Measurements from ENCODE around the gene ANKRD55.

The ANKRD55 gene

DNA sequence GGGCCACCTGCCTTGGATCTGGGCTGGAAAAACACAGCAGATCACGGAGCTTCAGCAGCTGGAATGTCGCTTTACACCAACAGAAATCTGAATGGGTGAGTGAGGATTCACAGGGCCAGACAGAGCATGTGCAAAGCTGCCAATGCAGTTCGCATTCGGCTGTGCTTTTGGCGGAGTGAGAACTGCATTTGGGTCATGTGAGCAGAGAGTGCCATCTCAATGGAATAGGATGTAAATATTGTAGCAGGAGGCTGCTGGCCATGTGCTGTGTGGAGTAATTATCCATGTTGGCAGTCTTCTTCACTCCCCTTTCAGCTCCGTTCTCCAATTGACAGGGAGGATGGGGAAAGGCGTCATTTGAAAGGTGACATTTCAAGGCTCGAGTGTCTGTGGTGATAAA lies at the start of gene ANKRD55:
ANKRD55 (minus strand) TSS at position 101 of the 400 bp plus-strand sequence. CDS start 417 bp downstream, outside the sequence.
- Histone ChIP-seq H3K9ac (ENCODE audit: low read length) (no peak within 1 kb of the TSS), H3K27me3 (ENCODE audit: control insufficient read depth in 1 of 2, insufficient read depth in 2 of 2, low read length in 2 of 2) (peaks cover 0 to 5% of the 10 kb centered on the region in 2 donors)

DNA sequence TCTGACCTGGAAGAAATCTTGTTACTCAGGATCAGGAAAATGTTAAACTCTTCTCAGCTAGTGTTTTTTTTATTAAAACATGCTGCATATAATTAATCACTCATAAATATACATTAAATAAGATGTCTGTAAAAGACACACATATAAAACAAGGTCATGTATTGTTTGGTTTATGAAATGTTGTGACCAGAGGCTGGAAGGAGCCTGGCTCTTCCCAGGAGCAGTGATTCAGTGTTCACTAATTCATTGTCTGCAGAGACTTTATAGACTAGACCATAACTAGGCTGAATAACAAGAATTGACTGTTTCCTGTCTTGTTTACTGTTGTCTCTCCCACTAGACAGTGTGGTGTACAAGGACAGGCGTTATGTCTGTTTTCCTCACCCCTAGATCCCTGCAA lies 49.1 kb upstream of the ANKRD55 start:
- no peak overlapping the region for H3K4me3 ChIP-seq (ENCODE audit: low read depth in 1 of 2, low read length in 2 of 2)
- peaks cover 25% of the 10 kb centered on the region for H3K4me1 ChIP-seq (ENCODE audit: insufficient read depth, low read length)
- H3K9me3 ChIP-seq (ENCODE audit: low read length) = no peaks in the 10 kb centered on the region
- H3K9ac ChIP-seq (ENCODE audit: low read length) = no peak overlapping the region
- no peak overlapping the region for H3K27ac ChIP-seq (ENCODE audit: low read depth, low read length)
- H3K27me3 ChIP-seq (ENCODE audit: control insufficient read depth in 1 of 2, insufficient read depth in 2 of 2, low read length in 2 of 2) = no peaks in the 10 kb centered on the region
- H3K36me3 ChIP-seq (ENCODE audit: insufficient read depth, low read length) = no peaks in the 10 kb centered on the region

More for the DNA sequence above, at the start of gene ANKRD55:
- no peak within 1 kb of the TSS for H3K27ac ChIP-seq (ENCODE audit: low read depth, low read length)
- H3K4me1 ChIP-seq (ENCODE audit: insufficient read depth, low read length) = no peaks in the 10 kb centered on the region
- no peak within 1 kb of the TSS for H3K4me3 ChIP-seq (ENCODE audit: low read depth in 1 of 2, low read length in 2 of 2)
- no peaks in the 10 kb centered on the region for H3K9me3 ChIP-seq (ENCODE audit: low read length)
- H3K36me3 ChIP-seq (ENCODE audit: insufficient read depth, low read length) = no peaks in the 10 kb centered on the region

DNA sequence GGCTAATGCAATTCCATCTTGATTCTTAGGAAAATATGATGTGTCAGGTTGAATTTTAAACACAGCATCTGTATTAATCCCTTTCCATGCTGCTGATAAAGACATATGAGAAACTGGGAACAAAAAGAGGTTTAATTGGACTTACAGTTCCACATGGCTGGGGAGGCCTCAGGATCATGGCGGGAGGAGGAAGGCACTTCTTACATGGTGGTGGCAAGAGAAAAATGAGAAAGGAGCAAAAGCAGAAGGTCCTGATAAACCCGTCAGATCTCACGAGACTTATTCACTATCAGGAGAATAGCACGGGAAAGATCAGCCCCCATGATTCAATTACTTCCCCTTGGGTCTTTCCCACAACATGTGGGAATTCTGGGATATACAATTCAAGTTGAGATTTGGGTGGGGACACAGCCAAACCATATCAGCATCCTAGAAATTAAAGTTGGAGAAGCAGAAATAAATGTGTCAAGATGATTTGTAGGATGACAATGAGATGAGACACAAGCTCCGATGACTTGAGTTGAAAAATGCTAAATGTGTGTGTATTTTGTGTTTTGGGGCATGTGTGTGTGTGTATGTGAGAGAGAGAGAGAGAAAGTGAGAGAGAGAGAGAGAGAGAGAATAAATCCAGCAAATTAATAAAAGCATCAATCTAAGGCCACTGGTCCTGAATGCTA lies 48.5 kb upstream of the ANKRD55 start:
- no peaks in the 10 kb centered on the region for H3K36me3 ChIP-seq (ENCODE audit: insufficient read depth, low read length)
- no peaks in the 10 kb centered on the region for H3K9me3 ChIP-seq (ENCODE audit: low read length)
- H3K27me3 ChIP-seq (ENCODE audit: control insufficient read depth in 1 of 2, insufficient read depth in 2 of 2, low read length in 2 of 2) = no peaks in the 10 kb centered on the region
- peaks cover 25% of the 10 kb centered on the region for H3K4me1 ChIP-seq (ENCODE audit: insufficient read depth, low read length)
- no peak overlapping the region for H3K4me3 ChIP-seq (ENCODE audit: low read depth in 1 of 2, low read length in 2 of 2)
- no peak overlapping the region for H3K9ac ChIP-seq (ENCODE audit: low read length)
- H3K27ac ChIP-seq (ENCODE audit: low read depth, low read length) = no peak overlapping the region

DNA sequence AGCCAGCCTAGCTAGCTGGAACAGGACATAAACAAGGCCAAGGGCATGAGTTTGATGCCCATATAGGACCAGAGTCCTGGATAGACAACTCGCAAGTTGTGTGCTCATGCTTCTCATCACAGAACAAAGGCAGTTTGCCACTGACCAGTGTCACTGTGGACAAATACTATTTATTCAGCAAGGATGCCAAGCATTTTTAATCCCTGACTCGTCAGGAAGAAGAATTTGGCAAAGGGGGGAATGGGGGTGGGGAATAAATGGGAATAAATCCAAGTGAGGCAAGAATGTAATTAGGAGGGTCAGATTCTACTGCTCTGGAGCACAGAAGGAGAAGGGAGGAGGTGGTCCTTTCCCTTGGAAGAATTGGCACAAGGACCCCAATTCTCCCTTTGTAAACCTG lies 46.8 kb upstream of the ANKRD55 start:
- no peak overlapping the region for H3K27ac ChIP-seq (ENCODE audit: low read depth, low read length)
- no peaks in the 10 kb centered on the region for H3K36me3 ChIP-seq (ENCODE audit: insufficient read depth, low read length)
- no peak overlapping the region for H3K4me3 ChIP-seq (ENCODE audit: low read depth in 1 of 2, low read length in 2 of 2)
- no peaks in the 10 kb centered on the region for H3K9me3 ChIP-seq (ENCODE audit: low read length)
- H3K9ac ChIP-seq (ENCODE audit: low read length) = no peak overlapping the region
- H3K4me1 ChIP-seq (ENCODE audit: insufficient read depth, low read length) = peaks cover 25% of the 10 kb centered on the region
- no peaks in the 10 kb centered on the region for H3K27me3 ChIP-seq (ENCODE audit: control insufficient read depth in 1 of 2, insufficient read depth in 2 of 2, low read length in 2 of 2)

DNA sequence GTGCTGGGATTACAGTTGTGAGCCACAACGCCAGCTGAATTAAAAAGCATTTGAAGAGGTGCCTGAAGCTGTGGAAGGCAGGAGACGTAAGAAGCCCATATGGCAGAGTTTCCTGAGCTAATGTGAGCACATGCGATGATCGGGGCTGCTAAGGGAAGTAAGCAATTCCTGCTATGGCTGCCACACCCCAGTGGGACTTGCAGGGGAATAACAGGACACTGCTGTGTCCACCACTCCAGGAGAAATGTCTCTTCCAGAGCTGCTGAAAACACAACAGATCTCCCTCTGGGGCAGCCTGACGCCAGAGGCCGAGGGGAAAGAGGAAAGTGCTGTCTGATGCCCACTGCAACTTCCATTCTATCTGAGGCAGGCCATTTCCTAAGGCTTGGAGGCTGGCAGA lies 46.2 kb upstream of the ANKRD55 start:
- peaks cover 25% of the 10 kb centered on the region for H3K4me1 ChIP-seq (ENCODE audit: insufficient read depth, low read length)
- no peaks in the 10 kb centered on the region for H3K27me3 ChIP-seq (ENCODE audit: control insufficient read depth in 1 of 2, insufficient read depth in 2 of 2, low read length in 2 of 2)
- H3K9ac ChIP-seq (ENCODE audit: low read length) = no peak overlapping the region
- no peak overlapping the region for H3K4me3 ChIP-seq (ENCODE audit: low read depth in 1 of 2, low read length in 2 of 2)
- no peaks in the 10 kb centered on the region for H3K9me3 ChIP-seq (ENCODE audit: low read length)
- H3K27ac ChIP-seq (ENCODE audit: low read depth, low read length) = no peak overlapping the region
- no peaks in the 10 kb centered on the region for H3K36me3 ChIP-seq (ENCODE audit: insufficient read depth, low read length)

DNA sequence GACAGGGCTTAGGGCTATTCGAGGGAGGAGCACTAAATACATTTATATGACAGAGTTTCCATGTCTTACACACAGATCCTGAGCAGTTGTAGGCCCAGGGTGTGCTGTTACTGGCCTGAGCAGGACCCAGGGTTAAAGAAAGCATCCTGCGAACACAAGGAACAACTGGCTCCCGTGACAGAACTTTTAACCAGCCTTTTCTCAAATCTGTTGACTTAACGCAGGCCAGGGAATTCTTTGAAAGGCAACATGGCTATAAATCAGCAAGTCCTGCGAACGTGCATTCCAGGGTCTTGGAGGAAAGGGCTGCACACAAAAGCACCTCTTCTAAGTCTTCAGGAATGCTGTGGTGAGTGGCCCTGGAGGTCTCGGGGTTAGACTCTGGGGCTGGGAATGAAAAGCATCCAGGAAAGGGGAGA lies 45.2 kb upstream of the ANKRD55 start:
- Histone ChIP-seq H3K9ac (ENCODE audit: low read length) (no peak overlapping the region), H3K36me3 (ENCODE audit: insufficient read depth, low read length) (no peaks in the 10 kb centered on the region), H3K4me3 (ENCODE audit: low read depth in 1 of 2, low read length in 2 of 2) (peak overlapping the region in 1 of 2 donors; percentile 4), H3K27ac (ENCODE audit: low read depth, low read length) (no peak overlapping the region), H3K9me3 (ENCODE audit: low read length) (no peaks in the 10 kb centered on the region), H3K27me3 (ENCODE audit: control insufficient read depth in 1 of 2, insufficient read depth in 2 of 2, low read length in 2 of 2) (no peaks in the 10 kb centered on the region), H3K4me1 (ENCODE audit: insufficient read depth, low read length) (peaks cover 25% of the 10 kb centered on the region)

DNA sequence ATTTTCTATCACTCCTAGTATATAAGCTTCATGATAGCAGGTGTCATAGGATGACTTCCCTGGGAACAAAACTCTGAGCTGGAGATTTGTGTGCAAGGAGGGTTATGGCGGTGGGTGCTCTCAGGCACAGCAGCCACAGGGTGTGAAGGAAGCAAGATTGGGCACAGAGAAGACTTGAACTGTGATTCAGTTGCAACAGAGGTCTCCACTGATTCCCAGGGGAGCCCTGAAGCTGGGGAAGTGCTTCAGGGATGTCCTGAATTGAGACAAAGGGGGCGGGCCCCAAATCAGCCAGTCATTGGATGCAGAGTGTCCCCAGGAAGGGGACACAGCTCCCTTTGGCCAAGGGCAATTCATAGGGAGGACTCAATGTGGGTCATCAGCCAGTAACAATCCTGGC lies 44.4 kb upstream of the ANKRD55 start:
- no peaks in the 10 kb centered on the region for H3K27me3 ChIP-seq (ENCODE audit: control insufficient read depth in 1 of 2, insufficient read depth in 2 of 2, low read length in 2 of 2)
- peaks cover 25% of the 10 kb centered on the region for H3K4me1 ChIP-seq (ENCODE audit: insufficient read depth, low read length)
- no peak overlapping the region for H3K27ac ChIP-seq (ENCODE audit: low read depth, low read length)
- H3K36me3 ChIP-seq (ENCODE audit: insufficient read depth, low read length) = no peaks in the 10 kb centered on the region
- H3K9ac ChIP-seq (ENCODE audit: low read length) = no peak overlapping the region
- no peaks in the 10 kb centered on the region for H3K9me3 ChIP-seq (ENCODE audit: low read length)
- H3K4me3 ChIP-seq (ENCODE audit: low read depth in 1 of 2, low read length in 2 of 2) = no peak overlapping the region

DNA sequence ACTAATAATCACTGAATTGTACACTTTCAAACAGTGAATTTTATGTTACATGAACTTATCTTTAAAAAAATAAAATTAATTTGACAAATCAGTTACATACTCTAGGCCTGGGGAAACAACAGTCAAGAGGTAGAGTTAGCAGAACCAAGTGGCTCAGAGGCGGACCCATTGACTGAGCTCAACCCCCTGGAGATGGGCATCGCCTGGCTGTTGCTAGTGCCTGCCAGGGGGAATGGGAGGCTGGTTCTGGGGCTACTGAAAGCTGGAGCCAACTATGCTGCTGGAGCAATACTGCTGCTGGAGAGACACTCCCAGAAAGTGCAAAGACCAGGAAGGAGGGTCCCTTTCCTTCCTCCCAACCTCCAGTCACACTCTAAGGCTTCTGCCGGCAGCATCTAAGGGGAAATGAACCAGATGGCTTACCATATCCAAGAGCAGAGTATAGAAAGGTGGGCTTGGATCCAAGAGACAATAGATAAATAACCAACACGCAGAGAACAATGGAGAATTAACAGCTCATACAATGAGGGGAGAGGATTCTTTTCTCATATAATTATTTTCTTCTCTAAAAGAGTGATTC lies 40.3 kb upstream of the ANKRD55 start:
- Histone ChIP-seq H3K27me3 (ENCODE audit: control insufficient read depth in 1 of 2, insufficient read depth in 2 of 2, low read length in 2 of 2) (no peaks in the 10 kb centered on the region), H3K9ac (ENCODE audit: low read length) (no peak overlapping the region), H3K4me3 (ENCODE audit: low read depth in 1 of 2, low read length in 2 of 2) (no peak overlapping the region), H3K4me1 (ENCODE audit: insufficient read depth, low read length) (peaks cover 24% of the 10 kb centered on the region), H3K27ac (ENCODE audit: low read depth, low read length) (no peak overlapping the region), H3K9me3 (ENCODE audit: low read length) (no peaks in the 10 kb centered on the region), H3K36me3 (ENCODE audit: insufficient read depth, low read length) (no peaks in the 10 kb centered on the region)

DNA sequence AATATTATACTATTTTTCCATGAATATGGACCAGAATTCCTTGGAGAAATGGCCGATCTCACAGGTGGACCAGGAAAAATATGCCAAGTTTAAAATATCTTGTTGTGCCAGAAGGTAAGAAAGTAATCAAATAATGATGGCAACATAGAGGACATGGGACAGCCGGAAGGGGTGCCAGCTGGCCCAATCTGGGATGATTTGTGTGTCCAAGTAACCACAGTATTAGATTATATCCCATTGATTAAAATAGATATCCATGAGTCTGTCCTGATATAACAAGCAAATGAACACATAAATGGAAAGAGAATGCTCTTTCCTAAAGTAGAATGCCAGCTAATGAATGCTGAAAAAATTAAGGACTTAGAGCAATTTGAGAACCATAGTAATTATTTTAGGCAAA lies 39.6 kb upstream of the ANKRD55 start:
- no peak overlapping the region for H3K9ac ChIP-seq (ENCODE audit: low read length)

DNA sequence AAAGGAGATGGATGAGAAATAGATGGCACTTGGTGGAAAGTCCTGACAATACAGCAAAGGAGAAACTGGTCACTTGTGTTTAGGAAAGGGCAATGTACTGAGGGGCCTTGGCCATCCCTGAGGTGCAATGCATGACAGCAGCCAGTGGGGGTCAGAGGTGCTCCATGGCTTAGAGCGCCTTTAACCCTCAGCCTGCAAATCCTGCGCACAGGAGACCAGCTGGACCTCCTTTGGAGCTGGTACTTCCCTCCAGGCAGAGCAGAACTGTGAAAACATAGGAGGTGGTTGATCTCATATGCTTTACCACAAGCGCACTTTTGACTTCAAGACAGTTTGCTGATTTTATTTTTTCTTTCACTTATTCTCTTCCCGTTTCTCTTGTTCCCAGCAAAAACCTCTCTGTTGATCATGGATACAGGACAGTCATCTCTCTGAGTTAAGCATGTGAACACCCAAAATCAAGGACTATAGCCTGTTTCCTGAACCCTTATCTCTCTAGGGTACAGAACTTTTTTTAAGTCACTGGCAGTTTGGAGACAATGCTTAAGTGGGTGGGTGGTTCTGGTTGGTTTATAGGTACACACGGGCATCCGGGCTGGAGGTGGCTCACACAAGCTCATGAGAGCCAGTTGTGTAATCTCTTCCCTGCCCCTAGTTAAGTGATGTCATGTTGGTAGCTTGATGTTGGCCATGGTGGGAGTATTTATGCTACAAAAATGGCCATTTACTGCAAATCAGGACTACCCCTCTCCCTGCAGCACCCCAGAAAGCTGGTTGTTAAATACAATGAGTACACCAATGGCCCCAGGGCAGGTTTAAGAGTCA lies 37.6 kb upstream of the ANKRD55 start:
- no peaks in the 10 kb centered on the region for H3K9me3 ChIP-seq (ENCODE audit: low read length)
- no peak overlapping the region for H3K4me3 ChIP-seq (ENCODE audit: low read depth in 1 of 2, low read length in 2 of 2)
- H3K36me3 ChIP-seq (ENCODE audit: insufficient read depth, low read length) = no peaks in the 10 kb centered on the region
- no peak overlapping the region for H3K27ac ChIP-seq (ENCODE audit: low read depth, low read length)
- peaks cover 14% of the 10 kb centered on the region for H3K4me1 ChIP-seq (ENCODE audit: insufficient read depth, low read length)
- H3K9ac ChIP-seq (ENCODE audit: low read length) = no peak overlapping the region
- no peaks in the 10 kb centered on the region for H3K27me3 ChIP-seq (ENCODE audit: control insufficient read depth in 1 of 2, insufficient read depth in 2 of 2, low read length in 2 of 2)

More for the DNA sequence above, 39.6 kb upstream of the ANKRD55 start:
- Histone ChIP-seq H3K9me3 (ENCODE audit: low read length) (no peaks in the 10 kb centered on the region), H3K36me3 (ENCODE audit: insufficient read depth, low read length) (no peaks in the 10 kb centered on the region), H3K27me3 (ENCODE audit: control insufficient read depth in 1 of 2, insufficient read depth in 2 of 2, low read length in 2 of 2) (no peaks in the 10 kb centered on the region), H3K27ac (ENCODE audit: low read depth, low read length) (no peak overlapping the region), H3K4me3 (ENCODE audit: low read depth in 1 of 2, low read length in 2 of 2) (no peak overlapping the region), H3K4me1 (ENCODE audit: insufficient read depth, low read length) (peaks cover 17% of the 10 kb centered on the region)

DNA sequence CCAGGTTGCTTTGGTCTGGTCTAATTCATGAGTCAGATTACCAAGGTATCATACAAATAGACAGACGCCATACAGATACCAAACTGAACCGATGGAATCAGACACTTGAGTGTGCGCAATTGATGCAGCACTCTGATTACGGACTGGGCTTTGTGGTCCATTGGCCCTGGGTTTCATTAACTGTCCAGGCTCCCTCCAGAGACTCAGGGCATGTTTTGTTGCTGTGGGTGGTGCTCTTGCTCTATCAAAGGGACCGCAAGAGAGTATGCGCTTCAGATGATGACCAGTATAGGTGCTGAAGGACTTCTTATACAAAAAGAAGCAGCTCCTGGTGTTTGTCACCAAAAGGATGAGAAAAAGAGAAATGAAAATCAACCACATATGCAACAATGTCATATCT lies 36.9 kb upstream of the ANKRD55 start:
- Histone ChIP-seq H3K9me3 (ENCODE audit: low read length) (no peaks in the 10 kb centered on the region), H3K4me1 (ENCODE audit: insufficient read depth, low read length) (peaks cover 14% of the 10 kb centered on the region), H3K9ac (ENCODE audit: low read length) (no peak overlapping the region), H3K4me3 (ENCODE audit: low read depth in 1 of 2, low read length in 2 of 2) (no peak overlapping the region), H3K27ac (ENCODE audit: low read depth, low read length) (no peak overlapping the region), H3K36me3 (ENCODE audit: insufficient read depth, low read length) (no peaks in the 10 kb centered on the region), H3K27me3 (ENCODE audit: control insufficient read depth in 1 of 2, insufficient read depth in 2 of 2, low read length in 2 of 2) (no peaks in the 10 kb centered on the region)

Measured in muscle layer of colon (tissue), 2 donors.